Neural progenitor cell (in vitro differentiated cells): ENCODE results near the gene SMCO2.

Source experiments
- EZH2 ChIP-seq: fragments of 200-600 bp; sonication (generic); IDR thresholded peaks from 2 replicates; pipeline ENCODE4 v1.6.1; 2017; ENCODE audit warnings: antibody characterized with exemption, mild to moderate bottlenecking, moderate library complexity
- EZH2phosphoT487 ChIP-seq: fragments of 200-600 bp; sonication (generic); IDR thresholded peaks from 2 replicates; pipeline ENCODE4 v1.6.1; 2017; ENCODE audit warnings: antibody characterized with exemption
- TF ChIP-seq, protein P1 (sequence below): fragments of 200-600 bp; sonication (generic); IDR thresholded peaks from 2 replicates; pipeline ENCODE4 v1.5.1; 2017; ENCODE audit warnings: antibody characterized with exemption, mild to moderate bottlenecking

DNA sequence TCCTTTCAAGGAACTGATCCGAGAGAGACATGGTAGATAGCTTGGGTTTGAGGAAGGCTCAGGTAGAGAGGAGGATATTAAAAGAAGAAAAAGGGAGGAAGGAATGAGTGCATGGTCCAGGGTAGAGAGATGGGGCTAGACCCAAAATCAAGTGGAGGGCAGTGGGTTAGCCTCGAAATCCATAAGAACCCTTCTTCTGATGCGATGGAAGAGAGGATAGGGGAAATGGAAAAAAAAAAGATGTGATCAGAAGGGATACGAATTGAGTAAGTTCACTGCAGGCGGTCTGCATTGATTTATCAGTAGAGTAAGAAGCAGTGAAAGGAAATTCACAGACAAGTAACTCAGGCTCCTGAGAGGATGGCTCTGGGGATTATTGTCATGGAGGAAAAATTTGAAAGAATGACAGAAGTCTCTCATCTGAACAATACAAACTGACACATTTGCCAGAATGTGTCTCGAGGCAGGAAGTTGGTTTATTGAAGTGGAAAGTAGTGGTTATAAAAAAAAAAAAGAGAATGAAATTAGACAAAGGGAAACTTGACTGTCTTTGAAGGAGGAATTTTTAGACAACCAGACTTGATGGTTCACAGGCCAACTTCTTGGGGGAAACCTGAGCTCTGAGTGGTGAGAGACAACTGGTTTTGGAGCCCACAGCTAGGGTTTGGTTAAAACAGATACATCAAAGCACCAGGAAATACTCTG lies 87.7 kb downstream of the SMCO2 start:
- TF ChIP-seq, protein P1, sequence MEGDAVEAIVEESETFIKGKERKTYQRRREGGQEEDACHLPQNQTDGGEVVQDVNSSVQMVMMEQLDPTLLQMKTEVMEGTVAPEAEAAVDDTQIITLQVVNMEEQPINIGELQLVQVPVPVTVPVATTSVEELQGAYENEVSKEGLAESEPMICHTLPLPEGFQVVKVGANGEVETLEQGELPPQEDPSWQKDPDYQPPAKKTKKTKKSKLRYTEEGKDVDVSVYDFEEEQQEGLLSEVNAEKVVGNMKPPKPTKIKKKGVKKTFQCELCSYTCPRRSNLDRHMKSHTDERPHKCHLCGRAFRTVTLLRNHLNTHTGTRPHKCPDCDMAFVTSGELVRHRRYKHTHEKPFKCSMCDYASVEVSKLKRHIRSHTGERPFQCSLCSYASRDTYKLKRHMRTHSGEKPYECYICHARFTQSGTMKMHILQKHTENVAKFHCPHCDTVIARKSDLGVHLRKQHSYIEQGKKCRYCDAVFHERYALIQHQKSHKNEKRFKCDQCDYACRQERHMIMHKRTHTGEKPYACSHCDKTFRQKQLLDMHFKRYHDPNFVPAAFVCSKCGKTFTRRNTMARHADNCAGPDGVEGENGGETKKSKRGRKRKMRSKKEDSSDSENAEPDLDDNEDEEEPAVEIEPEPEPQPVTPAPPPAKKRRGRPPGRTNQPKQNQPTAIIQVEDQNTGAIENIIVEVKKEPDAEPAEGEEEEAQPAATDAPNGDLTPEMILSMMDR = no peak
- TF ChIP-seq EZH2 (no peak), EZH2phosphoT487 (no peak)
